Motor neuron (in vitro differentiated cells): ENCODE measurements around the gene GLI3. TPM values are rescaled to one million over a fixed set of nuclear protein-coding genes. Genes with fewer than 3 reads are reported as not detected.

Source experiments
- ATAC-seq, 8 experiments: fragments of 200-7000 bp; cut with Tn5 transposase; replicated peaks in 6 of 8; 2 replicates each; pipeline ENCODE4 v1.8.0; 2021; ENCODE audit warnings: mild to moderate bottlenecking in 8 of 8, moderate library complexity in 8 of 8
- H3K27ac ChIP-seq, 2 donors: fragments of 250-450 bp; sonication (Bioruptor Pico); 2 replicates each; pipeline ENCODE4 v1.9.0; 2021; ENCODE audit warnings: antibody characterized with exemption in 2 of 2, mild to moderate bottlenecking in 2 of 2, moderate library complexity in 1 of 2
- H3K4me1 ChIP-seq, 2 donors: fragments of 250-450 bp; sonication (Bioruptor Pico); replicated peaks in 1 of 2; 2 replicates each; pipeline ENCODE4 v1.6.1; 2021; ENCODE audit warnings: antibody characterized with exemption in 2 of 2, mild to moderate bottlenecking in 2 of 2, moderate library complexity in 1 of 2
- H3K4me3 ChIP-seq, 5 donors: fragments of 250-450 bp; sonication (Bioruptor Pico); 2 replicates each; pipeline ENCODE4 v1.9.0; 2021; ENCODE audit warnings: antibody characterized with exemption in 5 of 5, mild to moderate bottlenecking in 5 of 5, moderate library complexity in 4 of 5
- WGBS, 10 experiments: fragments of 450-650 bp; shearing (Covaris generic); methylation state at CpG; one replicate each; pipeline ENCODE4 v1.0.0; 2022; 5-methylcytosine and 5-hydroxymethylcytosine counted together
- in situ Hi-C, 9 experiments: fragments of 400-800 bp; cut with MboI; loops; one replicate each; pipeline ENCODE4 v1.15.0; 2021; ENCODE audit warnings: low sequenced_read_pairs in 9 of 9, low pct_unique_long_range_greater_than_20kb in 2 of 9; ENCODE audit not compliant: unreplicated experiment in 9 of 9
- total RNA-seq, 8 experiments: library from RNA; unstranded; fragments of 300-600 nt; gene quantifications; 2 replicates each; pipeline versions ENCODE4 v1.2.3 to v1.2.4, GENCODE V29; 2022

GLI3 gene
- total RNA-seq, 8 experiments from 2014 or later: 0.38 to 14.2 (median 4.7) TPM

DNA sequence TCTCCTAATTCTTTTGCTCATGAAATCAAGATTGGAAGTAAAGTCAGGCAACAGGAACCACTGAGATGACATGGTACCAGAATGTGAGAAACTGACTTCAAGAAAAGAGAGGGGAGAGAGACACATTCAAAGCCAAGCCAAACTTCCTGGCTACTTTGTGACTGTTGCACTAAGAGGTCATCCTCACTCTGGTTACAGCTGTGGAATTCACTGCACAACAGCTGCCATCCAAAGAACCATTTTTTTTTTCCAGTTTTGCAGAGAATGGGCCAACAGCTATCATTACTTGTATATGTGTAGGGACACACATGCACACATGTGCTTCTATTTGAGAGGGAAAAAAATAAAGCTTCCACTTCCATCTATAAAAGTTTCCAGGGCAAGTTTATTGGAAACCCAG lies 203.5 kb downstream of the GLI3 start:
- no peak for ATAC-seq
- Histone ChIP-seq H3K4me3 (no peak overlapping the region), H3K4me1 (no peaks in the 10 kb centered on the region), H3K27ac (no peak overlapping the region)
- in situ Hi-C loops: no loop called here

DNA sequence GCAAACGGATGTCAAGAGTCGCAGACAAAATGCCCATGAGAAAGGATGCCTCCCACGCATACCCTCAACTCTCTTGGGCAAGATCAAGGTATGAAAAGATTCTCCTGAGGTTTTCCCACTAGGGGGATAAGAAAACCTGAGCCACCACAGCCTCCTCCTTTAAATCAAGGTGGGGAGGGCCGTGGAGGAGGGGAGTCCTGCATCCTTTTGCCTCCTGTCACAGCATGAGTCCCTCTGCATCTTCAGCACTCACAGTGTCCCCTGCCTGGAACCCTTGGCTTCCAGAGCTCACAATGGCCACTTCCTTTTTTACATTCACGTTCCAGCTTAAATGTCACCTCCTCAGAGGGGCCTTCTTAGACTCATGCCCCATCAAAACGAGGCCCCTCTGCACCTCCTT lies 207.6 kb downstream of the GLI3 start:
- no peak overlapping the region for H3K4me3 ChIP-seq
- no peak overlapping the region for H3K27ac ChIP-seq
- no peak for ATAC-seq
- WGBS, 10 experiments: 75 to 100% (median 86%) methylated on average over 1 to 5 of the region's 6 CpGs; no CpG with 5 or more reads in 2 of the 10 experiments
- in situ Hi-C loops: no loop called here
- H3K4me1 ChIP-seq: peaks cover 13 to 23% of the 10 kb centered on the region in 2 donors

DNA sequence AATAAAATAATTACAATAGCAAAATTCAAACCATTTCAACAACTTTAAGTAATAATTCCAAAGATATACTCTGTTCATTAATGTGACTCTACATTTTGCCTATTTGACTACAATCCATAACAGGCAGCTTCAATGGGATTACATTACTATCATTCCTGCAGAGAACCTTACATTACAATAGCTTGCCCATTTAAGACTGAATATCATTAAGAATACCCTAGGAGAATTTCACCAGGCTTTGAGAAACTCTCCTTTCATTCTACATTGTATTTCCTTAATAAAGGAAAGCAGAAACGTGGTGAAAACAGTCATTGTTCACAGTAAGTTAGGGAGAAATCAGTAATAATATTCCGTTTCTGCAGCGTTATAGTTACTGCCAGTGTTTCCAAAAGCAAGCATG lies 209.5 kb downstream of the GLI3 start:
- peaks cover 19 to 23% of the 10 kb centered on the region in 2 donors for H3K4me1 ChIP-seq
- no peak overlapping the region for H3K4me3 ChIP-seq
- WGBS, 10 experiments: 7 to 100% (median 61%) methylated on average over 1 to 3 of the region's 3 CpGs; no CpG with 5 or more reads in 1 of the 10 experiments
- peak in 1 of 8 experiments; percentile 35 for ATAC-seq
- H3K27ac ChIP-seq: no peak overlapping the region
- in situ Hi-C loops: no loop called here

DNA sequence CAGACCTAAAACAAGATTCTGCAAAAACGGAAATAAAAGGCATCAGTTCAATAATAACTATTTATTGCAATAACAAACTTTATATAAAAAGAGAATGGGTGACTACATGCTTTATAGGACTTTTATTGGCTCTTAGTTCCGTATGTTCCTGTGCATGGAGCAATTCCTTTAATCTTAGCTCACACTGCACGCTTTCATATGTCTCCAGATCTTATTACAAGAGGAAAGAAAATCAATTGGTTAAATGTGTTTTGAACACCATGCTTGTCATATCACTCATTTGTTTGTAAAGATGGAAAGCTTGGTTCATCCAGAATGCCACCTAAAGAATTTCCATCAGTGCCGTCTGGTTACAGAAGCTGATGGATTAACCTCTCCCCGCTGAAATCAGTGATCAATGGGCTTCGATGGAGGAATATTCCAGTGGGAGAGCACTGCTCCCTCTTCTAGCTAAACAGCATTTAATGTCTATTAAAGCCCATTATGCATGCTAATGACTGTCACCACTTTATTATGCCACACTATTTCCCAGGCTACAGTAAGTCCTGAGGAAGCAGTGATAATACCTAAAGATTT lies 210.3 kb downstream of the GLI3 start:
- Histone ChIP-seq H3K4me1 (peaks cover 19 to 23% of the 10 kb centered on the region in 2 donors), H3K4me3 (no peak overlapping the region), H3K27ac (no peak overlapping the region)
- in situ Hi-C loops: no loop called here
- peak in 5 of 8 experiments; percentile 44 to 90 (median 55) for ATAC-seq
- WGBS, 10 experiments: 20 to 100% (median 61%) methylated on average over 1 to 6 of the region's 6 CpGs

DNA sequence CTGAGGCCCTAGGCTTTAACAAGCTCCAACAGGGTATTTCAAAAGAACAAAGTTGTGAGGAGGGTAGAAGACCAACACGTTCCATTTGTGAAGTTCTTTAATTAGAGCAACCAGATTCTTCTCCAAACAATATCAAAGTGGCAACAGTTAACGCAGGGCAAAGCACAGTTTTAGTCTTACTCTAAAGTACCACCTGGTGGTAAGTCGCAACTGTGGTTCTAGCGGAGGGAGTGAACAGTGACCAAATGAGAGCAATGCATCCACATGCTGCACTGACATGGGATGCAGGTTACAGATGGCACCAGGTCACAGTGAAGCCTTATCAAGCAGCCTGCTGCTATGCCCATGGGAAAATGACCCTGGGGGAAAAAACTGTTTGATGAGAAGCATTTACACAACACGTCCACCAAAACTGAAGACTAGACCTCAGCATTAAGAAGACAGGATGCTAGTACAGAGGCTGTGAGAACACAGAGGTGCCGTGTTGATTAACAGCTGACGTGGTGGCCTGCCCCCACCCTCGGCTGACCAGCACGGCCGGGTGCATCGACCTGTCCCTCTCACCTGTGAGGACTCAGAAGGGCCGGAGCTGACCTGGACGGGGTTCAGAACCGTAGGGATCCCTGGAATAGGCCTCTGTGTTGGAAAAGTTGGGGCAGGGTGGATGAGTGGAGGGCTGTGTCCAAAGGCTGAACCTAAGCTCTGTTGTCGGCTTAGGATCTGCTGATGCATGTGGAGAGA lies 211.2 kb downstream of the GLI3 start:
- Histone ChIP-seq H3K4me1 (peaks cover 19 to 23% of the 10 kb centered on the region in 2 donors), H3K27ac (no peak overlapping the region), H3K4me3 (no peak overlapping the region)
- 75 to 100% (median 91%) methylated on average over 1 to 12 of the region's 15 CpGs; no CpG with 5 or more reads in 1 of the 10 experiments for whole genome bisulfite sequencing, 10 experiments
- in situ Hi-C loops: no loop called here
- no peak for ATAC-seq

DNA sequence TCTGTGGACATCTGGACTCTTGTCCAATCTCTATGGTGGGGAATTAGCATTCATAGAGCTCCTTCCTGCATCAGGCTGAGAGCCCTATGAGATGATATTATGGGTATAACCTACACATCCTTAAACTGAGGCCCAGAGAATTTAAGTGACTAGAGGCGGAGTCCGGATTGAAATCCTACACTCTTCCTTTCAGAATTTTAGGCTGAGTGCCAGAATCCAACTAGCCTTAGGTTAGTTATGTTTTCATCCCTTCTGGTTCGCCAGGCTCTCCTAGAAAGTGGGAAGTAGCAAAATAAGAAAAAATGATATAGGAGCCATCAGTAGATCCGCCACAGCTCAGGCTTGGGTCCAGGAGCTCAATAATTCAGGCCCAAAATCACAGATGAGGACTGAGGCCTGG lies 212.5 kb downstream of the GLI3 start:
- WGBS, 10 experiments: 80 to 100% (median 98%) methylated on average over 1 to 4 of the region's 4 CpGs; no CpG with 5 or more reads in 2 of the 10 experiments
- peaks cover 19 to 30% of the 10 kb centered on the region in 2 donors for H3K4me1 ChIP-seq
- H3K27ac ChIP-seq: no peak overlapping the region
- ATAC-seq: peak in 1 of 8 experiments; percentile 31
- in situ Hi-C loops: no loop called here
- no peak overlapping the region for H3K4me3 ChIP-seq

DNA sequence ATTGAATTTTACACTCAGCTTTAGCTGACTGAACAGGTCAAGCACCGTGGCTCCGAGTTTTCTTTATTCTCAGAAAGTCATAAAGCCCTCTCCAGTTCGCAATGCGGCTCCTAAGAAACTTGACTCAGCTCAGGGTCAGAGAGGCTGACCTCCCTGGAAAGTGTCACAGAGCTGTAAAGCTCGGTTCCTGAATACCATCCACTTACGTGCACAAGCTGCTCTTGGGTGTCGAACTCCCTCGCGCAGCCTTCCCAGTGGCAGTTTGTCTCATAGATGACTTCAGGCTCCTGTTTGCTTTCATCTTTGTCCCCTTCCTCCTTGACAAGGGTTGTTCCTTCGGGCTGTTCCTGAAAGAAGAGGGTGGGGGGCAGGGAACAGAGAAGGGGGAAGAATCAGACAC lies 213.7 kb downstream of the GLI3 start:
- in situ Hi-C loops: no loop called here

DNA sequence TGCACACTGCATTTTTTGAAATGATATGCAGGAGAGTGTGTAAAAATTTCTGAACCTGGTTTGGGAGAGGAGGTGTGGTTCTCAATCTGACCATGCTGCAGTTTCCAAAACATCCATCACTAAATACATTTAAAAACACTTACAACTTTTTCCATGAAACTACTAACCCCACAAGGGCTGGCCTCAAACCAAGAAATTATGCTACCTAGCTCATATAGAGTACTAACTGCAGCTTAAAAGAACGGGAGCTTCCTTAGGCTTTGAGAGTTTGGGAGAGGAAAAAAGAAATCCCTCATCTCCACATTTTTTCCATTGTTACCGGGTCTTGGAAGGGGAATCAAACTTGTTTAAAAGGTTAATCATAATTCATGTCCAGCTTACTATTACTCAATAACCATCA lies 214.2 kb downstream of the GLI3 start:
- Histone ChIP-seq H3K4me3 (no peak overlapping the region), H3K27ac (no peak overlapping the region), H3K4me1 (peaks cover 19 to 38% of the 10 kb centered on the region in 2 donors)
- WGBS, 10 experiments: 17 to 100% (median 61%) methylated on average over 1 to 2 of the region's 2 CpGs; no CpG with 5 or more reads in 2 of the 10 experiments
- no peak for ATAC-seq
- in situ Hi-C loops: no loop called here

More for the DNA sequence above, 213.7 kb downstream of the GLI3 start:
- no peak for ATAC-seq
- H3K4me3 ChIP-seq: no peak overlapping the region
- H3K4me1 ChIP-seq: peaks cover 19 to 37% of the 10 kb centered on the region in 2 donors
- H3K27ac ChIP-seq: no peak overlapping the region
- 20 to 100% (median 69%) methylated on average over 1 to 10 of the region's 10 CpGs; no CpG with 5 or more reads in 1 of the 10 experiments for WGBS, 10 experiments

DNA sequence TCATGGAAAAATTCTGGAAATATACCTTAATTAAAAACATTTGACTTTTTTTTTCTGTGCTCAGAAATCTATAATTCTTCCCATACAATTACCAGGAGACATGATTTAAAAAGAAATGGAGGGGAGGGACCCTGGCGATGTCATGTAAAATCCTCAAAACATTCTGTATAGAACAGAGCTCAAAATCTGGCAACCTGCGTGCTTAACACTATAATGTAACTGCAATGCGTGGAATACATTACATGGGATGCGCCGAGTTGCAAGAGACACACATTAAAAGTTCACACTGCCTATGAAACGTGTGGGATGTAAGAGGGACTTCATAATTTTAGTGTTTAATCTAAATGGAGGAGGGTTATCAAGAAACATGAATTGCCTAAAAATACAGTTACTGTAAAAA lies 215.0 kb downstream of the GLI3 start:
- H3K27ac ChIP-seq: no peak overlapping the region
- in situ Hi-C loops: no loop called here
- 58 to 91% (median 75%) methylated on average over 4 to 6 of the region's 6 CpGs; no CpG with 5 or more reads in 1 of the 10 experiments for WGBS, 10 experiments
- no peak overlapping the region for H3K4me3 ChIP-seq
- H3K4me1 ChIP-seq: peaks cover 21 to 38% of the 10 kb centered on the region in 2 donors
- no peak for ATAC-seq

DNA sequence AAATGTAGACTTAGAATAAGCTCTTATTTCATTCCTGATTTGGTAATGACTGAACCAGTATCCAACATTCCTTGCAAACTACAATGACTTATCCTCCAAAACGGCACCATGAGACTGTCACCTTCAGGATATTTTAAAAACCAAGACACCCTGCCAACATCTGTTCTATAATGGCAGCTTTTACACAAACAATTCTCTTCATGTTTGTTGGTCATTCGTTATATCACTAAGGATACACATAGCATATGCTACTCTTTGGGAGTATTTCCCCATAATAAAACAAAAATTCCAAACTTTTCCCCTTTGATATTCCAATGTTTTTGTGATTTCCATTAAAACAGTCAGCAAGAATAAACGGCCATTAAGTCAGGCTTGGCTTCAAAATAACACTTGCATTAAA lies 215.4 kb downstream of the GLI3 start:
- Histone ChIP-seq H3K4me1 (peaks cover 21 to 36% of the 10 kb centered on the region in 2 donors), H3K4me3 (no peak overlapping the region), H3K27ac (no peak overlapping the region)
- in situ Hi-C loops: no loop called here
- 37 to 100% (median 81%) methylated on average over 2 to 3 of the region's 3 CpGs for WGBS, 10 experiments
- no peak for ATAC-seq

DNA sequence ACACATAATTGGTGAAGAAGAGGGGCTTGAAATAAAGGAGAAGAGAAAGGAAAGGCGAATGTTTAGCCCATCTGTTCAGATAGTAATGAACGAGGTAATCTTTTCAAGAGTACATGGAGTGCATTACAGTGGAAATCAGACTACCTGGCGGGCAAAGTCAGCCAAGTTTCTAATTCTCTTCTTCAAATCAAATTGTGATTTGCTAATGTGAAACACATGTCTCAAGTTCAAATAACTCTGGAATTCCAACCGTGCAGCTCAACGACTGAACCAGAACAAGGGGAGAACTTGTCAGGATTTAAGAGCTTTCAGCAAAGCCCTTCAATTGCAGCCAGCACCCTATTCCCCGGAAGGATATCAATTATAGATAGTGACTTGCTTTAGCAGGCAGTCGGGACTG lies 216.9 kb downstream of the GLI3 start:
- in situ Hi-C loops: no loop called here
- ATAC-seq: no peak

DNA sequence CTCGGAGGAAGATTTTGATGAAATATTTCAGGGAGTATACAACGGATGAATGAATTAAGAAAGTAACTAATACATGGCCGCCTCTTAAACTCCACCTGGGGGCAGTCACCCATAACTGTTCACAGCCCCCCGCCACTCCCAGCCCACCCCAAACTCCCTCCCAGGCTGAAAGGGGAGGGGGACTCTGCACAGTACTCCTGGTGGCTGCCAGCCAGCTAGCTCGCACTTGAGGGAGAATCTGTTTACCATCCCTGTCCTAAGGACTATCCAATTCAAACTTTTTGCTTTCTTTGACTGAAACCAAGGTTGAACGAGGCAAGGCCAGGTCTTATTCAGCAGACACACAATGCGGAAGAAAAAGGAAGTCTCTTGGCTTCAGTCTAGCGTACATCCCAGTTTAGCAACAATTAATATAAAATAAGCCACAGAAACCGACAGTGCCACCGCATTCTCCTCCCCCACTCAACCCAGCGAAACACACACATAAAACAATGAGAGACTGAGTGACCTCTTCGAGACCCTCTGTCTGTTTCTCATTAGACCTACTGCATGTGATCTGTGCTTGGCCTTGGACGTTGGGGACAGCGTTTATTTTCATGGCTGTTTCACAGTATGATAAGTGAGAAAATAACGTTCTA lies 219.5 kb downstream of the GLI3 start:
- in situ Hi-C loops: no loop called here

More for the DNA sequence above, 216.9 kb downstream of the GLI3 start:
- Histone ChIP-seq H3K4me1 (peaks cover 15 to 27% of the 10 kb centered on the region in 2 donors), H3K27ac (no peak overlapping the region), H3K4me3 (no peak overlapping the region)
- WGBS, 10 experiments: 56 to 100% (median 84%) methylated on average over 2 to 7 of the region's 7 CpGs

DNA sequence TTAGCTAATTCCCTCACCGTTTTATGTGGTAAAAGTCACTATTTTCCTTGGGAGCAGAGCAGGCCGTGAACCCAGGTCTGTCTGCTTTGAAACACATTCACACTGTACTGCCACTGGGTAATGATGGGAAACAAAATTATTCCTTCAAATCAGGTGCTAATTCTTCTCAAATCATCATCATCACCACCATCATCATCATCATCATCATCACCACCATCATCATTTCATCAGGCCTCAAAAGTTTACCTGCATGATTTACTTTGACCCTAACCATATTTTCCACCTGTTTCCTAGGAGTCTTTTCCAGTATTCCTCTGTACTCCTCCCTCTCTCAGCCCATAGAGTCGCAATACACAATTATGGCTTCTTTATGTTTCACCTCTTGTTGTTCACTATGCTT lies 220.5 kb downstream of the GLI3 start:
- WGBS, 10 experiments: 81 to 100% (median 98%) methylated on average over 1 to 3 of the region's 3 CpGs; no CpG with 5 or more reads in 2 of the 10 experiments

More for the DNA sequence above, 219.5 kb downstream of the GLI3 start:
- peak in 5 of 8 experiments; percentile 52 to 94 (median 89) for ATAC-seq
- H3K4me1 ChIP-seq: peaks cover 8 to 35% of the 10 kb centered on the region in 2 donors
- no peak overlapping the region for H3K4me3 ChIP-seq
- 0 to 96% (median 48%) methylated on average over 1 to 8 of the region's 15 CpGs; no CpG with 5 or more reads in 1 of the 10 experiments for WGBS, 10 experiments
- no peak overlapping the region for H3K27ac ChIP-seq

More for the DNA sequence above, 220.5 kb downstream of the GLI3 start:
- H3K27ac ChIP-seq: no peak overlapping the region
- H3K4me3 ChIP-seq: no peak overlapping the region
- ATAC-seq: no peak
- peaks cover 8 to 37% of the 10 kb centered on the region in 2 donors for H3K4me1 ChIP-seq
- in situ Hi-C loops: no loop called here
